Natural killer cell treated with Interleukin-12 subunit alpha and Interleukin-12 subunit beta and Interleukin-15 and Interleukin-18, amount 100 ng/mL, for 72 hours (primary cell): ENCODE measurements around the gene THOC1. TPM values are rescaled to one million over a fixed set of nuclear protein-coding genes. Genes with fewer than 3 reads are reported as not detected.

Experiments
- ATAC-seq, 2 donors: fragments of 150-1000 bp; cut with Tn5 transposase in 1 of 2; sonication (Bioruptor Pico), chemical (Tn5 transposase) in 1 of 2; 2 replicates each; pipeline ENCODE4 v1.10.0; 2021
- DNase-seq: peaks from one replicate; pipeline ENCODE4 v3.0.0; 2022; ENCODE audit warnings: low spot score
- H3K27ac Mint-ChIP-seq, 2 donors: 1 replicate in 1 of 2; 2 replicates in 1 of 2; pipeline ENCODE4 v1.8.0; 2022; ENCODE audit warnings: mixed read lengths in 2 of 2, mild to moderate bottlenecking in 1 of 2, moderate library complexity in 1 of 2
- H3K27me3 Mint-ChIP-seq, 2 donors: 1 replicate in 1 of 2; 2 replicates in 1 of 2; pipeline ENCODE4 v1.8.0; 2022; ENCODE audit warnings: mixed read lengths in 2 of 2
- H3K36me3 Mint-ChIP-seq: one replicate; pipeline ENCODE4 v1.8.0; 2022; ENCODE audit warnings: mixed read lengths
- H3K4me1 Mint-ChIP-seq, 2 donors: 1 replicate in 1 of 2; 2 replicates in 1 of 2; pipeline ENCODE4 v1.8.0; 2022; ENCODE audit warnings: low read depth in 2 of 2, mixed read lengths in 2 of 2, mild to moderate bottlenecking in 1 of 2
- H3K4me3 Mint-ChIP-seq: one replicate; pipeline ENCODE4 v1.8.0; 2022; ENCODE audit warnings: mixed read lengths
- H3K9me3 Mint-ChIP-seq: 2 replicates; pipeline ENCODE4 v1.8.0; 2022; ENCODE audit warnings: mixed read lengths
- total RNA-seq, 2 donors: library from RNA; stranded (reverse); gene quantifications; one replicate each; pipeline ENCODE4 v1.2.3, GENCODE V29; 2022

THOC1 gene
- total RNA-seq, 2 donors from 2014 or later, result 45.4 to 72.6 TPM

DNA sequence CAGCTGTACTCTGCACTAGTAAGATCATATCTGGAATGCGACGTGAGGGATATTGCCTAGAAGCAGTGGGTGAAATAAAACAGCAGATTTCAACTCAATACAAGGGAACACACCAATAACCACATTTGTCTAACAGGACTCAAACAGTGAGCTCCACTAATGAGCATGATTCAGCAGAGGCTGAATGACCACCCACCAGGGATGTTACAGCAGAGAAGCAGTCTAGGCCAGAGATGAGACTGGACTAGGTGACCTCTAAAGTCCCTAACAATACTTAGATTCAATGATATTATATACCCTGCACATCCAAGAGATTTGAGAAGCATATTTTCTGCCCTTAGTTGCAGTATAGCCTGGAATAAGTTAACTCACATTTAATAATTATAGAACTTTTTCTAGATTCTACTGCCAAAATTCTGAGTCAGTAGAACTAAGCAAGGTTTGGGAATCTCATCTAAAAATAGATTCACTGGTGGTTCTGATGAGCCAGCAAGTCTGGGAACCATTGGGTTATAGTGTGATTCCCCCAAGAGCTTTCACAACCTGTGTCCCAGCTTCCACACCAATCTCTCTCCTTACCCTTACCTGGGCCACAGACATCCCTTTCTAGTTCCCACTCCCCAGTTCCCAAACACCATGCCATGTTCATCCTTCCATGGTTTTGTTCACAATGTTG, 6.3 kb downstream of the THOC1 start:
- ATAC-seq (no peak), DNase-seq (no peak)
- no peak overlapping the region for H3K27ac Mint-ChIP-seq
- H3K27me3 Mint-ChIP-seq, result no peaks in the 10 kb centered on the region
- no peak overlapping the region for H3K4me3 Mint-ChIP-seq
- no peaks in the 10 kb centered on the region for H3K9me3 Mint-ChIP-seq
- peaks cover 29% of the 10 kb centered on the region for H3K36me3 Mint-ChIP-seq
- peaks cover 10 to 14% of the 10 kb centered on the region in 2 donors for H3K4me1 Mint-ChIP-seq

DNA sequence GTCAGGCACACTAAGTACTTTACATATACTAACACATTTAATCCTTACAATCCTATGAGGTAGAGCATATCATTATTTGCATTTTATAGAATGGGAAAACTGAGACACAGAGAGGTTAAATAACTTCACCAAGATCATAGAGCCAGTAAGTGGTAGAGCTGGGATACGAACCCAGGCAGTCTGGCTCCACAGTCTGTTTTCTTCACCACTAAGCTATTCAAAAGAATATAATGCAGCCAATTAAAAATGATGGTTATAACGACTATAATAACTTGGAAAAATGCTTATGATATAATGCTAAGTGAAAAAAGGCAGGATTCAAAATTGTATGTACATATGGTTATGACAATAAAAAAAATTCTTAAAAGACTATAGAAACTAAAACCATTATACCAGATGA, 7.3 kb downstream of the THOC1 start:
- Mint-ChIP-seq H3K4me1 (peaks cover 5 to 7% of the 10 kb centered on the region in 2 donors), H3K27ac (no peak overlapping the region), H3K9me3 (no peaks in the 10 kb centered on the region), H3K27me3 (no peaks in the 10 kb centered on the region), H3K36me3 (peaks cover 32% of the 10 kb centered on the region), H3K4me3 (no peak overlapping the region)
- no peak for DNase-seq
- no peak for ATAC-seq

DNA sequence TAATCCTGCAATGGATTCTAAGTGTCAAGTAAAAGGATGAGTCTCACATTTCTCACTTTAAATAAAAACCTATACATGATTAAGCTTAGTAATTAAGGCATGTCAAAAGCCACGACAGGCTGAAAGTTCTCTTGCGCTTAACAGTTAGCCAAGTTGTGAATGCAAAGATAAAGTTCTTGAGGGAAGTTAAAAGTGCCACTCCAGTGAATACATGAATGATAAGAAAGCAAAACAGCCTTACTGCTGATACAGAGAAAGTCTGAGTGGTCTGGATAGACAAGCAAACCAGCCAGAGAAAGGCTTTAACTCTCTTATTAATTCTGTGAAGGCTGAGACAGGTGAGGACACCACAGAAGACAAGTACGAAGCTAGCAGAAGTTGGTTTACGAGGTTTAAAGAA, 12.7 kb downstream of the THOC1 start:
- Mint-ChIP-seq H3K36me3 (peaks cover 44% of the 10 kb centered on the region), H3K4me1 (peaks cover 0 to 3% of the 10 kb centered on the region in 2 donors), H3K27me3 (no peaks in the 10 kb centered on the region), H3K9me3 (no peaks in the 10 kb centered on the region), H3K4me3 (no peak overlapping the region), H3K27ac (no peak overlapping the region)
- DNase-seq (no peak), ATAC-seq (no peak)

DNA sequence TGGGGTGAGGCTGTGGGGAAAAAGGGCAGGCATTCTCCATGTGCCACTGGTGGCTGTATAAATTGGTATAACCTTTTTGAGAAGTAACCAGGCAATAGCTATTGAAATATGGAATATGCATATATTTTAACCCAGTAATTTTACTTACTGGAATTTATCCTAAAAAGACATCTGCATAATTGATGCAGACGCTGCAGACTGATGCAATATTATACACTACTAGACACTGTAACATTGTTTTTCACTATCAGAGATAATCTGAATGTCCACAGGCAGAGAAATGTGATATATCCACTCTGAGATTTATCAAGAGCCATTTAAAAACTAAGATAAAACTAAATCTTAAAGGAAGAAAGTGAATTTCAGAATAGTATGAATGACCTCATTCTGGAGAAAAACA, 14.7 kb downstream of the THOC1 start:
- no peaks in the 10 kb centered on the region for H3K9me3 Mint-ChIP-seq
- no peaks in the 10 kb centered on the region for H3K4me1 Mint-ChIP-seq
- no peak for DNase-seq
- no peak overlapping the region for H3K4me3 Mint-ChIP-seq
- ATAC-seq, result no peak
- H3K36me3 Mint-ChIP-seq, result peaks cover 50% of the 10 kb centered on the region
- no peak overlapping the region for H3K27ac Mint-ChIP-seq
- no peaks in the 10 kb centered on the region for H3K27me3 Mint-ChIP-seq

DNA sequence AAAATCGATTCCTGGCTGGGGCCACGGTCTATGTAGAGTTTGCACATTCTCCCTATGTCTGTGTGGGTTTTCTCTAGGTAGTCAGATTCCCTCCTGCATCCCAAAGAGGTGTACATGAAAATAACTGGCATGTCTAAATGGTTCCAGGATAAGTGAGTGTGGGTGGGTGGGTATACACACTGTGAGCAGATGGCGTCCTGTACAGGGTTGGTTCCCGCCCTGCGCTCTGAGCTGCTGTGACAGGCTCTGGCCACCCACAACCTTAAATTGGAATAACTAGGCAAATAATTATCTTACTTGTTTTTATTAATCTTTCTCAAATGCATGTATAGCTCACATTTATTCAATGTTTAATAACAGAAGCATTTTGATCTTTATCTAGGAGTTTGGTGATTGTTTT, 16.3 kb downstream of the THOC1 start:
- no peaks in the 10 kb centered on the region for H3K4me1 Mint-ChIP-seq
- no peaks in the 10 kb centered on the region for H3K9me3 Mint-ChIP-seq
- H3K27me3 Mint-ChIP-seq, result no peaks in the 10 kb centered on the region
- H3K36me3 Mint-ChIP-seq, result peaks cover 41% of the 10 kb centered on the region
- no peak overlapping the region for H3K27ac Mint-ChIP-seq
- H3K4me3 Mint-ChIP-seq, result no peak overlapping the region
- DNase-seq (no peak), ATAC-seq (no peak)

DNA sequence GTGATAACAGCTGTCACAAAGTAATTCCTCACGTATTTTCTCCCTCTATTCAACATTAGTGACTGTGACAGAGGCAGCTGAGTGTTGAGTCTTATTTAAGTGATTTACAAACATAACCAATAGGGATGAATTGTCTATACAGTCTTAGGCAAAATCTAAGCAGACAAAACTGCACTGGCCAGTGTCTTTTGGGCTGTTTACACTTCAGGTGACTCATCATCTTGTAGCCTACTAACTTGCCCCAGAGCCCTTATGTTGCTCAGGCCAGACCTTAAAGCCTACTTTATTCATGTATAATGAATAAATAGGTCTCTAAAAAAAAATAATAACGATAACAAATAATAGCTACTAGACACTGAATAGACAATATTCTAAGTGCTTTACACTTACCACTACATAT, 17.2 kb downstream of the THOC1 start:
- Mint-ChIP-seq H3K4me1 (no peaks in the 10 kb centered on the region), H3K9me3 (no peaks in the 10 kb centered on the region), H3K4me3 (no peak overlapping the region), H3K36me3 (peaks cover 33% of the 10 kb centered on the region), H3K27ac (no peak overlapping the region), H3K27me3 (no peaks in the 10 kb centered on the region)
- DNase-seq (no peak), ATAC-seq (no peak)

DNA sequence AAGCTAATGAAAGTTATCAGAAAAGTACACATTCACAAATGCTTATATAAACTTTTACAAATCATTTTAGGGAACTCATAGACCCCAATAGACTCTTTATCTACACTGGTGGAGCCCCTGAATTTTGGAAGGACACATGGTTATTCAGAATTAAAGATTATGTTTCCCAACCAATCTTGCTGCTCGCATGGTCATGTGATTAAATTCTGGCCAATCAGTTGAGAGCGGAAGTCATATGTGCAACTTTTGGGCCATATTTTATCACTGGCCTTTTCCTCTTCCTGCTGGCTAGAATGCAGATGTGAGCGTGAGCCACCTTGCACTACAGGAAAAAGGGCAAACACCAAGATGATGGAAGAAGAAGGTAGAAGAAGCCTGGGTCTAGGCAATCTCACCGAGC, 19.8 kb downstream of the THOC1 start:
- Mint-ChIP-seq H3K27ac (no peak overlapping the region), H3K27me3 (no peaks in the 10 kb centered on the region), H3K9me3 (no peaks in the 10 kb centered on the region), H3K36me3 (peaks cover 48% of the 10 kb centered on the region), H3K4me1 (no peaks in the 10 kb centered on the region), H3K4me3 (no peak overlapping the region)
- DNase-seq, result no peak
- no peak for ATAC-seq

DNA sequence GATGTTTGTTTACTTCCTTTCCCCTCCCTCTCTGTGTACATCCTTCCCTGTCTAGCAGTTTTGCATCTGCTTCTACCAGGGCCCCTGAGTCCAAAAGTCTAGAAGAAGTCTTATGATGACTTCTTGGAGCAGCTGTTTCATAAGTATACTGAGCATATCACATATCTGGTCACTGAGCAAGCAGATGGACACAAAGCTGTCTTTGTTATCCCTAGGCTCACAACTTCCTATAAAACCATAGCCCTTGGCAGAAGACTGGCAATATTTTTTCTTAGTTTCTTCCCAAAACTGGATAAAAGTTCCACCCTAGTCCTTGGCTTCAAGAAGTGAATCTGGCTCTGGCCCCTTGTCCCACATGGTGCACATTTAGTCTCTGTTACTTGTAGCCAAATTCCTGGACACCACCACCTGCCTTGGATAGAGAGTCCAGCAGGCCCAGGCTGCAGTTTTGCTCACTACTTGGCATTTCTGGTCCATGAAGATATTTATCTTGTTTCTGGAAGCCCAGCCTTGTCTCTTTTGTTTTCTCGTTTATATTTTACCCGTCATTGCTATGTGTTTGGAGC, 22.5 kb downstream of the THOC1 start:
- H3K4me3 Mint-ChIP-seq, result no peak overlapping the region
- no peaks in the 10 kb centered on the region for H3K27me3 Mint-ChIP-seq
- H3K4me1 Mint-ChIP-seq, result no peaks in the 10 kb centered on the region
- no peaks in the 10 kb centered on the region for H3K9me3 Mint-ChIP-seq
- ATAC-seq (no peak), DNase-seq (no peak)
- H3K36me3 Mint-ChIP-seq, result peaks cover 28% of the 10 kb centered on the region
- no peak overlapping the region for H3K27ac Mint-ChIP-seq

DNA sequence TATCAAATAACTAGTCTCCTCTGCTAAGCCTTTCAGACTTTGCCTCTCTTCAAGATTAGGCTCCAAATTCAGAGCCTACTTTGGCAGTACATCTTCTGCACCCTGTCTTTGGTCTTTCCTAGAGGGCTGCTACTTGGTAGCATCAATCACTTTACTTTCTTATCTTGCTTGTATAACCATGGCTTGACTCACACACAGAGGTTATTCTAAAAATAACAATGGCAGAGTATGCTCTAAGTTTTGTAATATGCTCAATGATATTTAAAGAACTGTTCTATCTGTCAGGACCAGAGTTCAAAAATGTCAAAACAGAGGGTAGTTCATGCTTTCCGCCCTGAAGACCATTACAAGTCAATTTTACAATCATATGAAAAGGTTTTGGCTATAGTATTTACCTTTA, 27.7 kb downstream of the THOC1 start:
- Mint-ChIP-seq H3K27me3 (no peaks in the 10 kb centered on the region), H3K4me1 (no peaks in the 10 kb centered on the region), H3K27ac (no peak overlapping the region), H3K36me3 (peaks cover 10% of the 10 kb centered on the region), H3K9me3 (no peaks in the 10 kb centered on the region), H3K4me3 (no peak overlapping the region)
- ATAC-seq, result no peak
- DNase-seq, result no peak

DNA sequence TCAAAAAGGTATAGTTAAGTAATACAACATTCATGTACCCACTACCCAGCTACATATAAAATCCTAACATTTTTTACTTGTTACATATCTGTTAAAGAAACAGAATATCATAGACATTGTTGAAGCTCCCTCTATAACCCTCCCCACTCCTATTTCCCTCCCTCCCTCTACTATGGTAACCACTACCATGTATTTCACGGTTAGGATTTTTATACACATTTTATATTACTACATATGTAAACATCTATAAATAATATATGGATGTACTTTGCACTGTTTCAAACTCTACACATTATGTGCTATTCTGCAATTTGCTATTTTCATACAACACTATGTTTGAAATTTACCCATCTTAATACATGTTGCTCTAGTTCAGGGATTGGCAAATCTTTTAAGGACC, 36.3 kb downstream of the THOC1 start:
- Mint-ChIP-seq H3K27ac (no peak overlapping the region), H3K36me3 (peaks cover 9% of the 10 kb centered on the region), H3K4me3 (no peak overlapping the region), H3K27me3 (no peaks in the 10 kb centered on the region), H3K4me1 (peaks cover 3 to 4% of the 10 kb centered on the region in 2 donors), H3K9me3 (no peaks in the 10 kb centered on the region)
- ATAC-seq (no peak), DNase-seq (no peak)

DNA sequence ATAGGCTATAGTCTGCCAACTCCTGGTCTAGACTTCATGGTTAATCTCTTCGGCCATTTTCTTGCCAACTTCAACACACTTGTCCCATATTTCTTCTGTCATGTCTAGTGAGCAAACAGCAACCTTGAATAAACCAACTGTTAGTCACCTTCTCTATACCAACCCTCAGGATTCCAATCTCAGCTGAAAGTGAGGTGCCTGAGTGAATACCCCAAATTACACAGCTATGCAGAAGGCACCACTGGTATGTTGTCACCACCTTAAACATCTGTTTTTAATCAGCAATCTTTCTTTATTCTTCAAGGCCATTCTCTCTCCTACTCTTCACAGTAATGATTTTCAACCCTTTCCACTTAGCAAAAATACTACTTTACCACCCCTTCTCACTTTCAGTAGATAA, 39.3 kb downstream of the THOC1 start:
- no peak for ATAC-seq
- Mint-ChIP-seq H3K27ac (no peak overlapping the region), H3K9me3 (no peaks in the 10 kb centered on the region), H3K27me3 (no peaks in the 10 kb centered on the region), H3K4me3 (no peak overlapping the region), H3K4me1 (peaks cover 3 to 4% of the 10 kb centered on the region in 2 donors), H3K36me3 (peaks cover 14% of the 10 kb centered on the region)
- DNase-seq, result no peak

DNA sequence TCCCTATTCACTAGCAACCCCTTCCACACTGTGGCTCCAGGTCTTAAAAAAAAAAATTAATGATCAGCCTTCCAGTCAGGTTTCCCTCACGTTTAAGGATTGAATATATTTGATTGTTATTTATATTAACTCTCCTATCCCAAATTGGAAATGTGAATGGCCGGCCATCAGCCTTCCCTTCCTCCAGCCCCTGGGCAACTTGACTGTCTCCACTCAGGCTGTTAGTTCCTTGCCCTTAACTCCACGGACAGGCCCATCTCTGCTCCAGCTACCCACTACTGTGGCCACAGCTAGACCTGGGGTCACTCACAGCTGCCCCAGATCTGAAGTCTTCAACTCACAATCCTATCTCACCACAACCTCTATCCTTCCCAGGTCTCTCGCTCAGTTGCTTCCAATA, 39.9 kb downstream of the THOC1 start:
- H3K4me1 Mint-ChIP-seq, result peaks cover 3 to 4% of the 10 kb centered on the region in 2 donors
- no peak overlapping the region for H3K27ac Mint-ChIP-seq
- DNase-seq (no peak), ATAC-seq (no peak)
- no peaks in the 10 kb centered on the region for H3K27me3 Mint-ChIP-seq
- H3K36me3 Mint-ChIP-seq, result peaks cover 18% of the 10 kb centered on the region
- no peak overlapping the region for H3K4me3 Mint-ChIP-seq
- H3K9me3 Mint-ChIP-seq, result no peaks in the 10 kb centered on the region

DNA sequence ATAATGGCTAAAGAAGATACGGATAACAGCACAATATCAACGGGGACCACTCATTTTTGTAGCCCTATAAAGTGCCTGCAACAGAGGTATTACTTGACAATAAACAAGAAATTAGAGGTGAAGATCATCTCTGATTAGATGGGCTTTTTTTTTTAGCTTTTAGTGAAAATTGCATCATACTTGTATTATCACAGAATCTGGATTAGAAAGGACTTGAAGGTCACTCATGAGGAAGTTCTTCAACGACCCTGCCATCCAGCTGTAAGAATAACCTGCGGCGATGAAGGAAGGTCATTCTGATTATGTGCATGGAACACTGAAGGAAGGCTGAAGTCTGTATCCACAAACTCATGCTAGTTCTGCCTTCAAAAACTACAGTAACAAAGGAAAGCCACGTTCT, 40.5 kb downstream of the THOC1 start:
- H3K9me3 Mint-ChIP-seq, result no peaks in the 10 kb centered on the region
- no peak overlapping the region for H3K4me3 Mint-ChIP-seq
- peaks cover 3 to 4% of the 10 kb centered on the region in 2 donors for H3K4me1 Mint-ChIP-seq
- peaks cover 19% of the 10 kb centered on the region for H3K36me3 Mint-ChIP-seq
- no peak for DNase-seq
- ATAC-seq, result no peak
- H3K27me3 Mint-ChIP-seq, result no peaks in the 10 kb centered on the region
- no peak overlapping the region for H3K27ac Mint-ChIP-seq

DNA sequence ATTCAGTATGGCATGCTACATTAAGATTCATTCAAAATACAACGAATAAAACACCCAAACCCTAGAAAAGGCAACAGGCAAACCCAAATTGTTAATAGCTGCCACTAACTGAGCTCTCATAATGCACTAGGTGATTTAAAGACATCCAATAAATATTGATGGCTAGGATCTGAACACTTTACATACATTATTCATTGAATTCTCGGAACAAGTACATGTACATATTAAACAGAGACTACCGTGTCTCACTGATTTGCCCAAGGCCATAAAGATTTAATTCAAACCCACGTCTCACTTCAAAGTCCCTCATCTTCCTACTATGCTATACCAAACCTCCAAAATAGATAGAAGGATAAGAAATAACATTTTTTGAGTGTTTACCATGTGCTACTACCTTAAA, 42.1 kb downstream of the THOC1 start:
- peaks cover 3 to 4% of the 10 kb centered on the region in 2 donors for H3K4me1 Mint-ChIP-seq
- peaks cover 22% of the 10 kb centered on the region for H3K36me3 Mint-ChIP-seq
- H3K27ac Mint-ChIP-seq, result no peak overlapping the region
- no peak overlapping the region for H3K4me3 Mint-ChIP-seq
- H3K27me3 Mint-ChIP-seq, result no peaks in the 10 kb centered on the region
- no peaks in the 10 kb centered on the region for H3K9me3 Mint-ChIP-seq
- no peak for ATAC-seq
- no peak for DNase-seq

DNA sequence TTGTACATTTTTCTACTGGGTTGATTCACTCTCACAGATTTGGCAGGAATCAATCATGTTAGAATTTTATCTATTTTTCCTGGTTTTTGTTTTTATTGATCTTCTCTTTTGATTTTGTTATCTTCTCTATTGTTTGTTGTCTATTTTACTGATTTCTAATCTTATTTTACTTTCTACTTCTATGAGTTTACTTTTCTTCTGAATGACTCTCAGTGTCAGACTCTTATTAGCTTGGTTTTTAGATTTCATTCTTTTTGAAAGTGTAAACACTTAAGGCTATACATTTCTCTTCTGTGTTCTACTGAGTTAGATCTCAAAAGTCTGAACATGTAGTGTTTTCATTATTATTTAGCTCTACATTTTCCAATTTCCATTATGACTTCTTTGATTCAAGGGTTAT, 47.1 kb downstream of the THOC1 start:
- Mint-ChIP-seq H3K9me3 (no peaks in the 10 kb centered on the region), H3K4me3 (no peak overlapping the region), H3K36me3 (peaks cover 41% of the 10 kb centered on the region), H3K4me1 (peaks cover 11 to 15% of the 10 kb centered on the region in 2 donors), H3K27me3 (no peaks in the 10 kb centered on the region), H3K27ac (peak overlapping the region in 1 of 2 donors; percentile 14)
- ATAC-seq (no peak), DNase-seq (no peak)
